ENCODE results near the gene CDK17.
"Not testable (repeated sequence)": the region's sequence is repeated elsewhere in the genome, so short reads cannot be mapped to it uniquely, and the experiment has no call there.

The CDK17 gene

DNA sequence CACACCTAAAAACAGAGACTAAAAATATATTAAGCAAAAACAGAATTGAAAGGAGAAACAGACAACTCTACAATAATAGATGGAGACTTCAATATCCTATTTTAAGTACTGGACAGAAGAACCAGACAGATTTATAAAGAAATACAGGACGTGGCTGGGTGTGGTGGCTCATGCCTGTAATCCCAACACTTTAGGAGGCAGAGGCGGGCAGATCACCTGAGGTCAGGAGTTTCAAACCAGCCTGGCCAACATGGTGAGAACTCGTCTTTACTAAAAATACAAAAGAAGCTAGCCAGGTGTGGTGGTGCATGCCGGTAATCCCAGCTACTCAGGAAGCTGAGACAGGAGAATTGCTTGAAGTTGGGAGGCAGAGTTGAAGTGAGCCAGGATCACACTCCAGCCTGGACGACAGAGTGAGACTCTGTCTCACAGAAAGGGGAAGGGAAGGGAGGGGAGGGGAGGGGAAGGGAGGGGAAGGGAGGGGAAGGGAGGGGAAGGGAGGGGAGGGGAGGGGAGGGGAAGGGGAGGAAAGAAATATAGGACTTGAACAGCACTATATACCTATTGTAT is 53.0 kb downstream of the CDK17 start:
- peaks cover 12% of the 10 kb centered on the region for H3K36me3 ChIP-seq (ENCODE audit: insufficient read depth, low read length)
- peaks cover 9% of the 10 kb centered on the region for H3K9me3 ChIP-seq (replicated peaks; ENCODE audit: low read length)
- H3K4me1 ChIP-seq (ENCODE audit: control insufficient read depth, insufficient read depth, low read length) = peaks cover 11% of the 10 kb centered on the region
- no peaks in the 10 kb centered on the region for H3K27me3 ChIP-seq (ENCODE audit: control insufficient read depth, insufficient read depth, low read length)
- no peak overlapping the region for H3K4me3 ChIP-seq (ENCODE audit: low read length)
- H3K4me2 ChIP-seq (ENCODE audit: low read length) = peak overlapping the region; percentile 19
- H3K9ac ChIP-seq (ENCODE audit: low read depth, low read length) = no peak overlapping the region

DNA sequence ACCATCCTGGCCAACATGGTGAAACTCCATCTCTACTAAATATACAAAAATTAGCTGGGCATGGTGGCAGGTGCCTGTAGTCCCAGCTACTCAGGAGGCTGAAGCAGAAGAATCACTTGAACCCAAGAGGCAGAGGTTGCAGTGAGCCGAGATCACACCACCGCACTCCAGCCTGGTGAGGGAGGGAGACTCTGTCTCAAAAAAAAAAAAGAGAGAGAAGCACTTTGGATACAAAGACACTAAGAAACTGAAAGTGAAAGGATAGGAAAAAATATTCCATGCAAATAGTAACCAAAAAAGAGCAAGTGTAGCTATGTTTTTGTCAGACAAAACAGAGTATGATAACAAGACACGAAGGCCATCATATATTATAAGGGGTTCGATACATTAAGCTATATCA is 53.5 kb downstream of the CDK17 start:
- H3K27me3 ChIP-seq (ENCODE audit: control insufficient read depth, insufficient read depth, low read length); H3K9me3 ChIP-seq (replicated peaks; ENCODE audit: low read length); H3K9ac ChIP-seq (ENCODE audit: low read depth, low read length); H3K4me3 ChIP-seq (ENCODE audit: low read length); H3K4me1 ChIP-seq (ENCODE audit: control insufficient read depth, insufficient read depth, low read length): not testable (repeated sequence)
- H3K4me2 ChIP-seq (ENCODE audit: low read length) = peak overlapping the region; percentile 19
- peaks cover 12% of the 10 kb centered on the region for H3K36me3 ChIP-seq (ENCODE audit: insufficient read depth, low read length)

DNA sequence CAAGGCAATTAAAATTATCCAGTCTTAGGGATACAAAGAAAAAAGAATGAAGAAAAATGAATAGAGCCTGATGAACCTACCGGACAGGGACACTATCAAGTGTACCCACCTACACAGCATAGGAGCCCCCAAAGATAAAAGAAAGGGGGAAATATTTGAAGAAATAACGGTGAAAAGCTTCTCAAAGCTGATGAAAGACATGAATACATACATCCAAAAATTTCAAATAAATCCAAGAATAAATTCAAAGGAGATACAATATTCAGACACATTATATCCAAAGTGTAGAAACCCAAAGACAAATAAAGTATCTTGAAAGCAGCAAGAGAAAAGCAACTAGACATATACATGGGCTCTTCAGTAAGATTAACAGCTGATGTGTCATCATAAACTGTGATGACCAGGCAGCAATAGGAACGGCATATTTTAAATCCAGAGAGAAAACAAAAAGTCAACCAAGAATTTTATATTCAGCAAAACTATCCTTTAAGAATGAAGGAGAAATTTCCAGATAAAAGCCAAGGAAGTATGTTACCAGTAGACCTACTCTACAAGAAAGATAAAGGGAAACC is 56.0 kb downstream of the CDK17 start:
- Histone ChIP-seq H3K4me3 (ENCODE audit: low read length) (no peak overlapping the region), H3K9me3 (replicated peaks; ENCODE audit: low read length) (peaks cover 9% of the 10 kb centered on the region), H3K4me1 (ENCODE audit: control insufficient read depth, insufficient read depth, low read length) (peaks cover 6% of the 10 kb centered on the region), H3K4me2 (ENCODE audit: low read length) (no peak overlapping the region), H3K9ac (ENCODE audit: low read depth, low read length) (no peak overlapping the region), H3K27me3 (ENCODE audit: control insufficient read depth, insufficient read depth, low read length) (no peaks in the 10 kb centered on the region), H3K36me3 (ENCODE audit: insufficient read depth, low read length) (peaks cover 12% of the 10 kb centered on the region)

DNA sequence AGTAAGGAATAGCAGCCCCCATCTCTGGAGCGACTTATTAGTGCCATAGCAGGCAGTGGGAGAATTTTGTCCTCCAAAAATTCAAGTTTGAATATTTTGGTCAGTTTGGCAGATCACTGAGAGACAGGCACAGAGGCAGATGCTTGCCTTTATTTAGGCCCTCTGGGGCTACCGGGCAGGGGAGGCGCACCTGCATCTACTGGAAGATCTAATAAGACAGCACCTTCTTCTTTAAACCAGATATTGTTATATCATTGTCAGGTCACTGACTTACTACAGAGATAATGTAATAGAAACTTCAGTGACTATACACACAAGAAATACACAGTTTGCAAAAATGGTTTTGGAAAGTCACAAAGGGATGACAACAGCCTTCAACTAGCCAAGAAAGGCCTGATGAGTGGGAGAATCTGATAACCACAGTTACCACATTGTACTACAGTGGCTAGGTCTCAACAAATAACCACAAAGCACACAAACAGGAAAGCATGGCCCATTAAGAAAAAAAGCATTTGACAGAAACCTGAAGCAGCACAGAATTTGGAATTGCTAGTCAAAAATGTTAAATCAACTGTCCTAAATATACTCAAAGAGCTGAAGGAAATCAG is 56.8 kb downstream of the CDK17 start:
- Histone ChIP-seq H3K9ac (ENCODE audit: low read depth, low read length) (no peak overlapping the region), H3K36me3 (ENCODE audit: insufficient read depth, low read length) (peaks cover 12% of the 10 kb centered on the region), H3K9me3 (replicated peaks; ENCODE audit: low read length) (peaks cover 9% of the 10 kb centered on the region)

DNA sequence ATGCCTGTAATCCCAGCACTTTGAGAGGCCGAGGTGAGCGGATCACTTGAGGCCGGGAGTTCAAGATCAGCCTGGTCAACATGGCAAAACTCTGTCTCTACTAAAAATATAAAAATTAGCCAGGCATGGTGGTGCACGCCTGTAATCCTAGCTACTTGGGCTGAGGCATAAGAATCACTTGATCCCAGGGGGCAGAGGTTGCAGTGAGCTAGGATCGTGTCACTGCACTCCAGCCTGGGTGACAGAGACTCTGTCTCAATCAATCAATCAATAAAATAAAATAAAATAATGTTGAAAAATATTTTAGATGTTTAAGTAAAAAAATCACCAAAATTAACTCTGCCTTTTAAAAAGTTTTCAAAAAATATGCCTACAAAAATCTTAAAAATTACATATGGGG is 60.6 kb downstream of the CDK17 start:
- not testable (repeated sequence) for H3K4me3 ChIP-seq (ENCODE audit: low read length); H3K9ac ChIP-seq (ENCODE audit: low read depth, low read length); H3K4me1 ChIP-seq (ENCODE audit: control insufficient read depth, insufficient read depth, low read length); H3K27me3 ChIP-seq (ENCODE audit: control insufficient read depth, insufficient read depth, low read length); H3K4me2 ChIP-seq (ENCODE audit: low read length); H3K9me3 ChIP-seq (replicated peaks; ENCODE audit: low read length)
- H3K36me3 ChIP-seq (ENCODE audit: insufficient read depth, low read length) = peaks cover 11% of the 10 kb centered on the region

More for the DNA sequence above, 56.8 kb downstream of the CDK17 start:
- Histone ChIP-seq H3K27me3 (ENCODE audit: control insufficient read depth, insufficient read depth, low read length) (no peaks in the 10 kb centered on the region), H3K4me1 (ENCODE audit: control insufficient read depth, insufficient read depth, low read length) (peaks cover 6% of the 10 kb centered on the region), H3K4me2 (ENCODE audit: low read length) (no peak overlapping the region), H3K4me3 (ENCODE audit: low read length) (no peak overlapping the region)

DNA sequence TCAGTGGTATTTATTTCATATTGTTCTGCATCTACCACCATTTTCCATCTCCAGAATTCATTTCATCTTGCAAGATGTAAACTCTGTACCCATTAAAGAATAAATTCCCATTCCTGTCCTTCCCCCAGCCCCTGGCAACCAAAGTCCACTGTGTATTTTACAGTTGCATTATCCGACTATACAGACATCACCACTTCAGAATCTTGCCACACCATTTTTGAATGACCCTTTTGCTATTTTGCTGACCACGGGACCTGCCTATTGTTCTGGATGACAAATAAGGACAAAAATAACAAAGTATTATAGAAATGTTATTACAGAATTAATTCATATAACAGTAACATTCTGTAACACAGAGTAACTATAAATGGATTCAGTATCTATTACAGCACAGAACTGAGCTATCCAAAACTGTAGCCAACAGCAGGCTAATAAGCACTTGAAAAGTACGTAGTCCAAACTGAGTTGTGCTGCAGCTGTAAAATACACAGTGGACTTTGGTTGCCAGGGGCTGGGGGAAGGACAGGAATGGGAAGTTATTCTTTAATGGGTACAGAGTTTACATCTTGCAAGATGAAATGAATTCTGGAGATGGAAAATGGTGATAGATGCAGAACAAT is 61.3 kb downstream of the CDK17 start:
- no peaks in the 10 kb centered on the region for H3K27me3 ChIP-seq (ENCODE audit: control insufficient read depth, insufficient read depth, low read length)
- peaks cover 9% of the 10 kb centered on the region for H3K36me3 ChIP-seq (ENCODE audit: insufficient read depth, low read length)
- no peaks in the 10 kb centered on the region for H3K9me3 ChIP-seq (replicated peaks; ENCODE audit: low read length)
- H3K4me1 ChIP-seq (ENCODE audit: control insufficient read depth, insufficient read depth, low read length) = no peaks in the 10 kb centered on the region
- H3K4me3 ChIP-seq (ENCODE audit: low read length) = no peak overlapping the region
- no peak overlapping the region for H3K9ac ChIP-seq (ENCODE audit: low read depth, low read length)
- no peak overlapping the region for H3K4me2 ChIP-seq (ENCODE audit: low read length)

DNA sequence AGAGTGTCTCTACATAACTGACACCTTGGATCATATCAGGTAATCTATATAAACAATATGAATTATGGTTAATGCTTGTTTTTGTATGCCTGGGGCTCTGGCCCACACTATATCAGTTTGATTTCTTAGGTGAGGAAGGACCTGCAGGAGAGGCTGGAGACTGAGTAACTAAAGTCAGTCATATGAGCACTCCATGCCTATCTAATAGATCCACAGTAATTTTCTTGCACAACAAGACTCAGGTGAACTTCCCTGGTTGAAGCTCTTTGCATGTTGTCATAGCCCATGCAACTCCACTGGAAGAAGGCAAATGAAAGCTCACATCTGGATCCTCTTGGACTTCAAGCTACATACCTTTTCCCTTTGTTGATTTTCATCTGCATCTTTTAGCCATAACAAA is 62.3 kb downstream of the CDK17 start:
- no peaks in the 10 kb centered on the region for H3K4me1 ChIP-seq (ENCODE audit: control insufficient read depth, insufficient read depth, low read length)
- no peaks in the 10 kb centered on the region for H3K27me3 ChIP-seq (ENCODE audit: control insufficient read depth, insufficient read depth, low read length)
- H3K9ac ChIP-seq (ENCODE audit: low read depth, low read length) = no peak overlapping the region
- no peaks in the 10 kb centered on the region for H3K9me3 ChIP-seq (replicated peaks; ENCODE audit: low read length)
- H3K4me2 ChIP-seq (ENCODE audit: low read length) = no peak overlapping the region
- peaks cover 12% of the 10 kb centered on the region for H3K36me3 ChIP-seq (ENCODE audit: insufficient read depth, low read length)
- no peak overlapping the region for H3K4me3 ChIP-seq (ENCODE audit: low read length)

DNA sequence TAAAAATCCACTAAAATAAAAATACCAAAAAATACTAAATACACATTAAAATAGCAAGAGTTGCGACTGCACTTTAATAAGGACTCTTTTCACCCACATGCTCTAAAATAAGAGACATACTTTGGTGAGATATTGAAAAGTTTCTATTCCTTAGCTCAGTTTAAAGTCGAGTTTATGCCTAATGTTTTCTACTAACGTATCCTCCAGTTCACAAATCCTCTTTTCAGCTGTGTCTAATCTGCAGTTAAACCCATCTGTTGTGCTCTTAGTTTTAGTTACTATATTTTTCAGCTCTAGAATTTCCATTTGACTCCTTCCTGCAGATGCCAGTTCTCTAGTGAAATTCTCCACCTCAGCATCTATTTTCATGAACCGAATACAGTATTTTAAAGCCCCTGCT is 63.8 kb downstream of the CDK17 start:
- Histone ChIP-seq H3K4me1 (ENCODE audit: control insufficient read depth, insufficient read depth, low read length) (no peaks in the 10 kb centered on the region), H3K9ac (ENCODE audit: low read depth, low read length) (no peak overlapping the region), H3K4me3 (ENCODE audit: low read length) (no peak overlapping the region), H3K36me3 (ENCODE audit: insufficient read depth, low read length) (peaks cover 23% of the 10 kb centered on the region), H3K9me3 (replicated peaks; ENCODE audit: low read length) (no peaks in the 10 kb centered on the region), H3K4me2 (ENCODE audit: low read length) (no peak overlapping the region), H3K27me3 (ENCODE audit: control insufficient read depth, insufficient read depth, low read length) (no peaks in the 10 kb centered on the region)

DNA sequence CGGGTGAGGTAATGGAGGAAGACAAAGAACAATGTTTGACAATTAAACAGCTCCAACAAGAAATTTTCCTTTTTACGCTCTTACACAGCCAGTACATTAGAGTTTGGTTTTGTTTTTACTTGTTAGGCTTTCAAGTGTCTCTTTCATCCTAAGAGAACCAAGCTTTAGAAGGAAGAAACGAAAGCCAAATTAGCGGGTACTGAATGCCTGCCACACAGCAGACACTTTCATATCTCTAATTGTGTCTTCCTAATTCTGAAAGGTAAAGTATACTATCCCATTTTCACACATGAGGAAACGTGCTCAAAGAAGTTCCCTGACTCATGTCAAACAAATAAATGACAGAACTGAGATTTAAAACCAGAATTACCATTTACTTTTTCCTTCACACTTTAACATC is 65.0 kb downstream of the CDK17 start:
- Histone ChIP-seq H3K9ac (ENCODE audit: low read depth, low read length) (no peak overlapping the region), H3K9me3 (replicated peaks; ENCODE audit: low read length) (no peaks in the 10 kb centered on the region), H3K27me3 (ENCODE audit: control insufficient read depth, insufficient read depth, low read length) (no peaks in the 10 kb centered on the region), H3K4me3 (ENCODE audit: low read length) (no peak overlapping the region), H3K4me2 (ENCODE audit: low read length) (no peak overlapping the region), H3K4me1 (ENCODE audit: control insufficient read depth, insufficient read depth, low read length) (no peaks in the 10 kb centered on the region), H3K36me3 (ENCODE audit: insufficient read depth, low read length) (peaks cover 27% of the 10 kb centered on the region)

DNA sequence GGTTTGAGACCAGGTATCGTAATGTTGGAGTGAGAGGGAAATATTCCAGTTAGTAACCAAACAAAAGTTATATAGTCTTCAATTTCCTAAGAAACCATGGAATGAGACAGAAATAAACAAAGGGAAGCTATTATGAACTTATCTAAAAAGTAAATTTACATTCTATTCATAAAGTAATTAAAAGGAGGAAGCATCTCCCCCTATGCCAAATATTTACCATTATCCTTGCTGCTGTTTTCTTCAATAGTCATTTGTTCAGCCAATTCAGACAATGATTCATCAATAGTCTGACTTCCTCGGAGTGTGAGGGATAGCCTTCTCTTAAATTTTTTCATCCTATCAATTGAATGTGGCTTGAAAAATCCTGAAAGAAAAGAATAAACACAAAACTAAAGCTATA is 65.7 kb downstream of the CDK17 start:
- Histone ChIP-seq H3K4me1 (ENCODE audit: control insufficient read depth, insufficient read depth, low read length) (no peaks in the 10 kb centered on the region), H3K4me2 (ENCODE audit: low read length) (no peak overlapping the region), H3K4me3 (ENCODE audit: low read length) (no peak overlapping the region), H3K9ac (ENCODE audit: low read depth, low read length) (no peak overlapping the region), H3K36me3 (ENCODE audit: insufficient read depth, low read length) (peaks cover 30% of the 10 kb centered on the region), H3K9me3 (replicated peaks; ENCODE audit: low read length) (no peaks in the 10 kb centered on the region), H3K27me3 (ENCODE audit: control insufficient read depth, insufficient read depth, low read length) (no peaks in the 10 kb centered on the region)

DNA sequence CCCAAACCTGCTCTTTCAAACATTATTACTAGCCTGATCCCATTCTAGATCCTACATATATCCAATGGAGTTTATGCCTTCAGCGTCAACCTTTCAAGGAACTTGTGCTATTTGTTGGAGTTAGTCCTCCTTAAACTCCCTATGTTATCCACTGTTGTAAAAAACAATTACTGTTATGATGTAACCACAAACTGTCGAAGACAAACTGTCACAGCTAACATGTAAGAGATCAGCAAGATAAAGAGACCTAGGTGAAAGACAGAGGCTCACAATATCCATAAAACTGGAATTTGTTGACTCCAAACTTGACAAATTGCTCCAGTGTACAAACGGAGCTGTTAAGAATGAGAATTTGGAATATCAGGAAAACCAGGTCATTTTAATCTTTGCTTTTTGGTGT is 70.7 kb downstream of the CDK17 start:
- H3K4me3 ChIP-seq (ENCODE audit: low read length) = no peak overlapping the region
- H3K27me3 ChIP-seq (ENCODE audit: control insufficient read depth, insufficient read depth, low read length) = no peaks in the 10 kb centered on the region
- peaks cover 37% of the 10 kb centered on the region for H3K36me3 ChIP-seq (ENCODE audit: insufficient read depth, low read length)
- no peaks in the 10 kb centered on the region for H3K4me1 ChIP-seq (ENCODE audit: control insufficient read depth, insufficient read depth, low read length)
- no peak overlapping the region for H3K4me2 ChIP-seq (ENCODE audit: low read length)
- no peak overlapping the region for H3K9ac ChIP-seq (ENCODE audit: low read depth, low read length)
- H3K9me3 ChIP-seq (replicated peaks; ENCODE audit: low read length) = no peaks in the 10 kb centered on the region

DNA sequence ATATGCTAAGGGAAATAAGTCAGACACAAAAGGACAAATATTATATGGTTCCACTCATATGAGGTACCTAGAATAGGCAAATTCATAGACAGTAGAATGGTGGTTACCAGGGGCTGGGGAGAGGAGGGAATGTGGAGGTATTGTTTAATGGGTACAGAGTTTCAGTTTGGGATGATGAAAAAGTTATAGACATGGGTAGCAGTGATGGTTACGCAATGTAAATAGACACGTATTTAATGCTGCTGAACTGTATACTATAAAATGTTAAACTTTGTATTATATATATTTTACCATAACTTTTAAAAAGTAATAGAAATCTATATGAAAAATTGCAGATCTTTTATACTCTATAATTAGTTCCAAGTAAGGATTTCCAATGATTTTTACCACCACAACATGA is 71.2 kb downstream of the CDK17 start:
- Histone ChIP-seq H3K4me1 (ENCODE audit: control insufficient read depth, insufficient read depth, low read length) (no peaks in the 10 kb centered on the region), H3K9ac (ENCODE audit: low read depth, low read length) (no peak overlapping the region), H3K4me3 (ENCODE audit: low read length) (no peak overlapping the region), H3K9me3 (replicated peaks; ENCODE audit: low read length) (no peaks in the 10 kb centered on the region), H3K36me3 (ENCODE audit: insufficient read depth, low read length) (peaks cover 34% of the 10 kb centered on the region), H3K4me2 (ENCODE audit: low read length) (no peak overlapping the region), H3K27me3 (ENCODE audit: control insufficient read depth, insufficient read depth, low read length) (no peaks in the 10 kb centered on the region)

All from skeletal muscle satellite cell (primary cell).